Erythroblast (primary cell): ENCODE results near the gene UBL5.

Source experiments
- GATA1 ChIP-seq: IDR thresholded peaks from 2 replicates; pipeline ENCODE4 v1.6.1; 2011; ENCODE audit warnings: low read depth, mild to moderate bottlenecking, control low read depth, low read length, moderate library complexity
- POLR2A ChIP-seq: IDR thresholded peaks from 2 replicates; pipeline ENCODE4 v1.6.1; 2011; ENCODE audit warnings: mild to moderate bottlenecking, low read length

DNA sequence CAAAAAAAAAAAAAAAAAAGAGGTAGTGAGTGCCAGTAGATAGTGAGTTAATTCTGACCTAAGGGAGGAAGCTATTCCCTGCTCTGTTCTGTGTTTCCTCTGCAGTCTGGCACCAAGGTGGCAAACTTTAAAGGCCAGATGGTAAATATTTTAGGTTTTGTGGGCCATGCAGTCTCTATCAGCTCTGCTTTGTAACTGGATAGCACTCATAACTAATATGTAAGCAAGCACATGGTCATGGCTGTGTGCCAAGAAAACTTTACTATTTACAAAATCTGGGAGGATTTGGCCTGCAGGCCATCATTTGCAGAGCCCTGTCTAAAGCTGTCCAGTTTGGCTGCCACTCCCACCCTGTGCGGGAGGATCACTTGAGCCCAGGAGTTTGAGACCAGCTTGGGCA is 11.7 kb downstream of the UBL5 start:
- TF ChIP-seq POLR2A (no peak), GATA1 (no peak)
